GM19452 (cell line): ENCODE data around the gene EGR4.

Source experiments
- ATAC-seq: cut with Tn5 transposase; IDR thresholded peaks from one replicate; pipeline ENCODE4 v1.9.1; 2021; ENCODE audit not compliant: unreplicated experiment

Gene EGR4

GRCh38 chr2:73250872-73251846 lies 42.2 kb downstream of the EGR4 start:
- no peak for ATAC-seq

GRCh38 chr2:73249636-73250035 lies 43.7 kb downstream of the EGR4 start:
- ATAC-seq: no peak

- ATAC-seq: no peak
These were observed 46.5 kb downstream of the EGR4 start for GRCh38 chr2:73246850-73247249.

- no peak for ATAC-seq
These were observed 48.8 kb downstream of the EGR4 start for GRCh38 chr2:73244580-73244979.

- no peak for ATAC-seq
These were observed 49.3 kb downstream of the EGR4 start for GRCh38 chr2:73243884-73244570.
